K562 (cell line): ENCODE results near the gene PRDM16. TPM values are rescaled to one million over a fixed set of nuclear protein-coding genes. Genes with fewer than 3 reads are reported as not detected.

Experiments
- ATAC-seq: fragments of 200-7000 bp; cut with Tn5 transposase; 3 replicates; pipeline ENCODE4 v1.9.1; 2020; ENCODE audit warnings: moderate library complexity
- BruUV-seq: library from RNA; stranded (reverse); fragments of 400-500 nt; replicated peaks from 2 replicates; lab custom pipeline; 2021; lab: Mats Ljungman, UMichigan
- CTCF ChIA-PET: fragments of 300-600 bp; formaldehyde crosslinking; extraction: SDS; loops from one replicate; lab custom pipeline; 2021; ENCODE audit warnings: low intra/inter-chr PET ratio; lab: Yijun Ruan, JAX
- POLR2A ChIA-PET: fragments of 300-600, 350-650 bp; sonication (Branson Sonifier 250); formaldehyde crosslinking; extraction: SDS; loops from one replicate; lab custom pipeline; 2021; ENCODE audit warnings: antibody characterized with exemption, inconsistent platforms; lab: Yijun Ruan, JAX
- DNase-seq, 4 experiments: peaks; one replicate each; pipeline versions ENCODE4 v3.0.0 to v3.0.0-alpha.2; 2011 to 2018; ENCODE audit warnings: low spot score in 3 of 4, mixed read lengths in 3 of 4; ENCODE audit errors: extremely low read depth in 1 of 4
- FAIRE-seq: peaks from 2 replicates; lab custom pipeline; 2011; peaks lifted over from hg19 to GRCh38; lab: Jason Lieb, UNC
- H2AFZ ChIP-seq: 2 replicates; pipeline ENCODE4 v1.6.0; 2011; ENCODE audit warnings: low read depth, low read length, control low read depth, inconsistent platforms
- H3K27ac ChIP-seq: fragments of 200-600 bp; 3 replicates; pipeline ENCODE4 v1.8.0; 2011; ENCODE audit warnings: low read depth, mild to moderate bottlenecking, control low read depth, inconsistent platforms, low read length, moderate library complexity, mixed read lengths; ENCODE audit errors: extremely low read depth
- H3K27me3 ChIP-seq, 2 experiments: fragments of 300-600 bp in 1 of 2; 2 replicates in 1 of 2; 3 replicates in 1 of 2; pipeline versions ENCODE4 v1.6.0 to v1.8.0; 2011; ENCODE audit warnings: inconsistent platforms in 2 of 2, low read length in 2 of 2, mild to moderate bottlenecking in 1 of 2, mixed read lengths in 1 of 2, moderate library complexity in 1 of 2; ENCODE audit not compliant: control insufficient read depth in 2 of 2, insufficient read depth in 2 of 2
- H3K36me3 ChIP-seq: fragments of 300-600 bp; 3 replicates; pipeline ENCODE4 v1.8.0; 2011; ENCODE audit warnings: mild to moderate bottlenecking, low read length, inconsistent platforms; ENCODE audit not compliant: control insufficient read depth, insufficient read depth
- H3K4me1 ChIP-seq, 2 experiments: fragments of 200-600 bp in 1 of 2; replicated peaks in 1 of 2; 2 replicates in 1 of 2; 3 replicates in 1 of 2; pipeline versions ENCODE4 v1.5.1 to v1.8.0; 2011; ENCODE audit warnings: inconsistent platforms in 2 of 2, low read length in 2 of 2, mild to moderate bottlenecking in 1 of 2, mixed read lengths in 1 of 2, moderate library complexity in 1 of 2; ENCODE audit not compliant: control insufficient read depth in 2 of 2, insufficient read depth in 2 of 2
- H3K4me2 ChIP-seq: 2 replicates; pipeline ENCODE4 v1.6.1; 2011; ENCODE audit warnings: low read length, control low read depth, inconsistent platforms, mixed read lengths; ENCODE audit not compliant: insufficient read depth
- H3K4me3 ChIP-seq: fragments of 200-600 bp; sonication (generic), shearing (Covaris generic); 2 replicates; pipeline ENCODE4 v1.5.1; 2016; ENCODE audit warnings: control low read depth, inconsistent platforms
- H3K79me2 ChIP-seq: fragments of 200-600 bp; 3 replicates; pipeline ENCODE4 v1.8.0; 2011; ENCODE audit warnings: low read length, inconsistent platforms; ENCODE audit not compliant: control insufficient read depth, insufficient read depth
- H3K9ac ChIP-seq, 2 experiments: 2 replicates each; pipeline versions ENCODE4 v1.6.0 to v1.6.1; 2011; ENCODE audit warnings: low read depth in 2 of 2, low read length in 2 of 2, control low read depth in 1 of 2, inconsistent platforms in 1 of 2, mild to moderate bottlenecking in 1 of 2, mixed read lengths in 1 of 2; ENCODE audit not compliant: insufficient read depth in 1 of 2
- H3K9me1 ChIP-seq: one replicate; pipeline ENCODE4 v1.6.0; 2011; ENCODE audit warnings: inconsistent platforms, mild to moderate bottlenecking, low read length, moderate library complexity; ENCODE audit not compliant: control insufficient read depth, insufficient read depth
- H3K9me3 ChIP-seq: replicated peaks from 2 replicates; pipeline ENCODE4 v1.5.1; 2011; ENCODE audit warnings: low read depth, low read length, inconsistent platforms; ENCODE audit not compliant: control insufficient read depth, insufficient read depth
- H4K20me1 ChIP-seq: replicated peaks from 2 replicates; pipeline ENCODE4 v1.6.1; 2011; ENCODE audit warnings: low read length, inconsistent platforms, mixed read lengths; ENCODE audit not compliant: control insufficient read depth, insufficient read depth
- E2F4 ChIP-seq: sonication (generic); formaldehyde crosslinking; IDR thresholded peaks from 2 replicates; pipeline ENCODE4 v1.8.0; 2022; ENCODE audit warnings: mild to moderate bottlenecking, low read depth, missing genetic modification reagents
- RBM34 ChIP-seq: fragments of 200-400 bp; formaldehyde crosslinking; IDR thresholded peaks from 2 replicates; pipeline ENCODE4 v1.6.1; 2018; ENCODE audit warnings: low read length, borderline replicate concordance; ENCODE audit not compliant: insufficient read depth
- SAFB ChIP-seq: fragments of 200-400 bp; formaldehyde crosslinking; IDR thresholded peaks from 2 replicates; pipeline ENCODE4 v1.6.1; 2017; ENCODE audit warnings: low read depth, low read length, borderline replicate concordance
- ZNF23 ChIP-seq: fragments of 250-450 bp; sonication (Bioruptor Pico); IDR thresholded peaks from 2 replicates; pipeline ENCODE4 v1.4.0; 2020; ENCODE audit warnings: mild to moderate bottlenecking
- WGBS: fragments of 100-300 bp; shearing (Covaris generic); methylation state at CpG from one replicate; pipeline ENCODE4 v1.1.6; 2016; ENCODE audit warnings: low coverage, mixed read lengths; ENCODE audit not compliant: insufficient coverage; ENCODE audit errors: missing lambda C conversion rate; 5-methylcytosine and 5-hydroxymethylcytosine counted together
- in situ Hi-C: fragments of 300-500 bp; cut with MboI; formaldehyde crosslinking; loops from 4 replicates; pipeline ENCODE4 v1.15.0; 2018; ENCODE audit warnings: inconsistent platforms, mixed read lengths
- intact Hi-C: fragments of 100-400 bp; cut with micrococcal nuclease; formaldehyde crosslinking; loops from 2 replicates; pipeline ENCODE4 v1.14.2; 2022
- polyA plus RNA-seq, 8 experiments: library from polyadenylated mRNA; depleted of rRNA in 4 of 8; stranded (reverse) in 5 of 8; unstranded in 3 of 8; fragments of >200 nt; fragmentation: Nextera tagmentation in 2 of 8; fragmentation: Illumina TruSeq in 1 of 8; extraction: Ambion mirVana in 2 of 8; extraction: Trizol in 1 of 8; gene quantifications; 2 replicates each; pipeline versions ENCODE4 v1.2.1 to v1.2.3, GENCODE V29; 2011 to 2014; ENCODE audit warnings: inconsistent platforms in 1 of 8, missing spikeins in 1 of 8
- total RNA-seq, 7 experiments: library from RNA; depleted of rRNA in 6 of 7; stranded (reverse); fragments of >200 nt in 6 of 7; fragmentation: Illumina TruSeq in 2 of 7; extraction: Trizol in 2 of 7; gene quantifications; 2 replicates each; pipeline versions ENCODE4 v1.2.1 to v1.2.3, GENCODE V29; 2011 to 2021; ENCODE audit warnings: low replicate concordance in 1 of 7
- TF ChIP-seq, protein P1 (sequence below), 2 experiments: fragments of 450-650 bp in 1 of 2; sonication (generic) in 1 of 2; formaldehyde crosslinking in 1 of 2; IDR thresholded peaks; 2 replicates each; pipeline versions ENCODE4 v1.7.1 to v1.9.0; 2016 to 2022; ENCODE audit warnings: inconsistent platforms in 1 of 2, mild to moderate bottlenecking in 1 of 2, missing genetic modification reagents in 1 of 2

Gene PRDM16
- total and polyA plus RNA-seq, 9 of the 15 experiments (the other 6 are each of a cell fraction or from before 2014, with no cell fraction given): 0.10 to 0.27 TPM; not detected in 7

GRCh38 chr1:3164671-3165070, 95.7 kb downstream of the PRDM16 start:
- intact Hi-C loops (no loop called here), in situ Hi-C loops (no loop called here)
- peaks cover 16 to 53% of the 10 kb centered on the region in 2 experiments for H3K27me3 ChIP-seq
- TF ChIP-seq SAFB: peak; percentile 29; the same call in 1 of the 2 replicates
- TF ChIP-seq, protein P1, sequence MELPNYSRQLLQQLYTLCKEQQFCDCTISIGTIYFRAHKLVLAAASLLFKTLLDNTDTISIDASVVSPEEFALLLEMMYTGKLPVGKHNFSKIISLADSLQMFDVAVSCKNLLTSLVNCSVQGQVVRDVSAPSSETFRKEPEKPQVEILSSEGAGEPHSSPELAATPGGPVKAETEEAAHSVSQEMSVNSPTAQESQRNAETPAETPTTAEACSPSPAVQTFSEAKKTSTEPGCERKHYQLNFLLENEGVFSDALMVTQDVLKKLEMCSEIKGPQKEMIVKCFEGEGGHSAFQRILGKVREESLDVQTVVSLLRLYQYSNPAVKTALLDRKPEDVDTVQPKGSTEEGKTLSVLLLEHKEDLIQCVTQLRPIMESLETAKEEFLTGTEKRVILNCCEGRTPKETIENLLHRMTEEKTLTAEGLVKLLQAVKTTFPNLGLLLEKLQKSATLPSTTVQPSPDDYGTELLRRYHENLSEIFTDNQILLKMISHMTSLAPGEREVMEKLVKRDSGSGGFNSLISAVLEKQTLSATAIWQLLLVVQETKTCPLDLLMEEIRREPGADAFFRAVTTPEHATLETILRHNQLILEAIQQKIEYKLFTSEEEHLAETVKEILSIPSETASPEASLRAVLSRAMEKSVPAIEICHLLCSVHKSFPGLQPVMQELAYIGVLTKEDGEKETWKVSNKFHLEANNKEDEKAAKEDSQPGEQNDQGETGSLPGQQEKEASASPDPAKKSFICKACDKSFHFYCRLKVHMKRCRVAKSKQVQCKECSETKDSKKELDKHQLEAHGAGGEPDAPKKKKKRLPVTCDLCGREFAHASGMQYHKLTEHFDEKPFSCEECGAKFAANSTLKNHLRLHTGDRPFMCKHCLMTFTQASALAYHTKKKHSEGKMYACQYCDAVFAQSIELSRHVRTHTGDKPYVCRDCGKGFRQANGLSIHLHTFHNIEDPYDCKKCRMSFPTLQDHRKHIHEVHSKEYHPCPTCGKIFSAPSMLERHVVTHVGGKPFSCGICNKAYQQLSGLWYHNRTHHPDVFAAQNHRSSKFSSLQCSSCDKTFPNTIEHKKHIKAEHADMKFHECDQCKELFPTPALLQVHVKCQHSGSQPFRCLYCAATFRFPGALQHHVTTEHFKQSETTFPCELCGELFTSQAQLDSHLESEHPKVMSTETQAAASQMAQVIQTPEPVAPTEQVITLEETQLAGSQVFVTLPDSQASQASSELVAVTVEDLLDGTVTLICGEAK (IDR thresholded peaks at IDR 0.05): no peak
- TF ChIP-seq, protein P1 (CRISPR knock-in tag; IDR thresholded peaks at IDR 0.05): no peak
- no peak for TF ChIP-seq E2F4 (CRISPR knock-in tag)
- no peak for TF ChIP-seq ZNF23
- TF ChIP-seq RBM34: no peak
- H3K9ac ChIP-seq: no peak overlapping the region
- H3K9me1 ChIP-seq: no peaks in the 10 kb centered on the region
- no peak overlapping the region for H2AFZ ChIP-seq
- no peak for FAIRE-seq
- no peak for ATAC-seq
- 2% methylated on average over 21 of the region's 21 CpGs for WGBS
- DNase-seq: no peak
- no TSS peak for BruUV-seq
- H3K36me3 ChIP-seq: no peaks in the 10 kb centered on the region
- no peaks in the 10 kb centered on the region for H3K79me2 ChIP-seq
- H3K27ac ChIP-seq: no peak overlapping the region
- H3K9me3 ChIP-seq: no peaks in the 10 kb centered on the region
- ChIA-PET CTCF (no interaction called here), POLR2A (no interaction called here)
- H4K20me1 ChIP-seq: 0 out of 2 replicates have a peak, but pooled peaks cover 20% of the 10 kb centered on the region
- peaks cover 0 to 4% of the 10 kb centered on the region in 2 experiments; a peak in 1 of 5 replicates for H3K4me1 ChIP-seq
- H3K4me3 ChIP-seq: no peak overlapping the region
- no peak overlapping the region for H3K4me2 ChIP-seq
